Kidney (tissue), 14 donors: ENCODE results near the gene SOX6. TPM values are rescaled to one million over a fixed set of nuclear protein-coding genes. Genes with fewer than 3 reads are reported as not detected.

Experiments used
- DNase-seq, 5 donors: peaks; one replicate each; pipeline ENCODE4 v3.0.0-alpha.2; 2013 to 2020
- FAIRE-seq: peaks from 2 replicates; lab custom pipeline; 2012; peaks lifted over from hg19 to GRCh38; lab: Jason Lieb, UNC
- H3K27ac ChIP-seq, 2 donors: one replicate each; pipeline ENCODE4 v1.7.0; 2013; ENCODE audit warnings: low read depth in 2 of 2, low read length in 2 of 2, inconsistent platforms in 1 of 2
- H3K27me3 ChIP-seq: one replicate; pipeline ENCODE4 v1.7.1; 2013; ENCODE audit warnings: low read length, inconsistent platforms; ENCODE audit not compliant: control insufficient read depth, insufficient read depth
- H3K36me3 ChIP-seq, 3 donors: one replicate each; pipeline versions ENCODE4 v1.7.0 to v1.7.1; 2013; ENCODE audit warnings: low read length in 3 of 3, control low read depth in 1 of 3, inconsistent platforms in 1 of 3; ENCODE audit not compliant: insufficient read depth in 3 of 3, control insufficient read depth in 2 of 3
- H3K4me1 ChIP-seq, 3 donors: one replicate each; pipeline versions ENCODE4 v1.7.0 to v1.7.1; 2013; ENCODE audit warnings: low read length in 3 of 3, inconsistent platforms in 1 of 3, low read depth in 1 of 3; ENCODE audit not compliant: control insufficient read depth in 2 of 3, insufficient read depth in 2 of 3
- H3K4me3 ChIP-seq, 3 donors: one replicate each; pipeline versions ENCODE4 v1.7.0 to v1.8.1; 2013; ENCODE audit warnings: low read length in 3 of 3, control low read depth in 1 of 3, inconsistent platforms in 1 of 3
- H3K9ac ChIP-seq, 3 donors: one replicate each; pipeline versions ENCODE4 v1.7.0 to v1.7.1; 2013; ENCODE audit warnings: low read length in 3 of 3, control low read depth in 1 of 3, inconsistent platforms in 1 of 3
- H3K9me3 ChIP-seq, 3 donors: one replicate each; pipeline versions ENCODE4 v1.7.0 to v1.7.1; 2013; ENCODE audit warnings: low read length in 3 of 3, control low read depth in 1 of 3, inconsistent platforms in 1 of 3; ENCODE audit not compliant: control insufficient read depth in 2 of 3, insufficient read depth in 1 of 3
- intact Hi-C: fragments of 100-400 bp; cut with DNase I; formaldehyde crosslinking; loops from one replicate; pipeline ENCODE4 v1.11.1; 2022
- polyA plus RNA-seq: library from polyadenylated mRNA; stranded (reverse); fragments of 350-450 nt; fragmentation: Illumina TruSeq; extraction: RNeasy Lipid Tissue Mini Kit (QIAGEN cat#74804); gene quantifications from one replicate; pipeline ENCODE4 v1.2.3, GENCODE V29; 2014; ENCODE audit warnings: low read depth, low replicate concordance; ENCODE audit not compliant: insufficient read depth
- total RNA-seq: library from RNA; stranded (reverse); fragmentation: NEBNext Ultra II Directional; extraction: Animal tissue kit (Norgen Biotek cat#: 25700); gene quantifications from one replicate; pipeline ENCODE4 v1.2.1, GENCODE V29; 2021
- TF ChIP-seq, protein P1 (sequence below): IDR thresholded peaks from 3 replicates; pipeline ENCODE4 v1.5.1; 2012; ENCODE audit warnings: mild to moderate bottlenecking, moderate library complexity, borderline replicate concordance; ENCODE audit not compliant: insufficient read depth; ENCODE audit errors: extremely low read depth
- donor health status: control.
- donor health status: control.
- donor health status: control.
- donor health status: control.
- donor health status: control.
- donor health status: DM: yes; HTN: yes; CAD: no.
- donor health status: Normal renal cell carcinoma (clear cell type).

Gene SOX6
- total and polyA plus RNA-seq, 2 donors from 2014 or later = 5.0 to 47.3 TPM

- DNase-seq (peak in 4 of 5 donors; percentile 41 to 71 (median 54)), FAIRE-seq (no peak)
- peak overlapping the region; percentile 48 to 60 for H3K27ac ChIP-seq
- TF ChIP-seq, protein P1, sequence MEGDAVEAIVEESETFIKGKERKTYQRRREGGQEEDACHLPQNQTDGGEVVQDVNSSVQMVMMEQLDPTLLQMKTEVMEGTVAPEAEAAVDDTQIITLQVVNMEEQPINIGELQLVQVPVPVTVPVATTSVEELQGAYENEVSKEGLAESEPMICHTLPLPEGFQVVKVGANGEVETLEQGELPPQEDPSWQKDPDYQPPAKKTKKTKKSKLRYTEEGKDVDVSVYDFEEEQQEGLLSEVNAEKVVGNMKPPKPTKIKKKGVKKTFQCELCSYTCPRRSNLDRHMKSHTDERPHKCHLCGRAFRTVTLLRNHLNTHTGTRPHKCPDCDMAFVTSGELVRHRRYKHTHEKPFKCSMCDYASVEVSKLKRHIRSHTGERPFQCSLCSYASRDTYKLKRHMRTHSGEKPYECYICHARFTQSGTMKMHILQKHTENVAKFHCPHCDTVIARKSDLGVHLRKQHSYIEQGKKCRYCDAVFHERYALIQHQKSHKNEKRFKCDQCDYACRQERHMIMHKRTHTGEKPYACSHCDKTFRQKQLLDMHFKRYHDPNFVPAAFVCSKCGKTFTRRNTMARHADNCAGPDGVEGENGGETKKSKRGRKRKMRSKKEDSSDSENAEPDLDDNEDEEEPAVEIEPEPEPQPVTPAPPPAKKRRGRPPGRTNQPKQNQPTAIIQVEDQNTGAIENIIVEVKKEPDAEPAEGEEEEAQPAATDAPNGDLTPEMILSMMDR = no peak
- H3K36me3 ChIP-seq = no peaks in the 10 kb centered on the region
- no peaks in the 10 kb centered on the region for H3K9me3 ChIP-seq
- no peaks in the 10 kb centered on the region for H3K27me3 ChIP-seq
- H3K9ac ChIP-seq = peak overlapping the region in 1 of 3 donors; percentile 52
- H3K4me1 ChIP-seq = peaks cover 0 to 17% (median 6%) of the 10 kb centered on the region in 3 donors
- H3K4me3 ChIP-seq = peak overlapping the region in 2 of 3 donors; percentile 53 to 71
- intact Hi-C loops = no loop called here
These were observed 244.7 kb downstream of the SOX6 start for GRCh38 chr11:16111690-16112089.

- intact Hi-C loops = no loop called here
- FAIRE-seq = no peak
- Histone ChIP-seq H3K4me3 (peak overlapping the region in 2 of 3 donors; percentile 53 to 71), H3K9ac (peak overlapping the region in 1 of 3 donors; percentile 49), H3K9me3 (no peaks in the 10 kb centered on the region), H3K27me3 (no peaks in the 10 kb centered on the region), H3K27ac (peak overlapping the region in 1 of 2 donors; percentile 62), H3K4me1 (peaks cover 0 to 17% (median 6%) of the 10 kb centered on the region in 3 donors), H3K36me3 (no peaks in the 10 kb centered on the region)
- TF ChIP-seq, protein P1 = no peak
- no peak for DNase-seq
These were observed 245.5 kb downstream of the SOX6 start for GRCh38 chr11:16110886-16111285.

GRCh38 chr11:16099343-16099900 lies 256.9 kb downstream of the SOX6 start:
- FAIRE-seq (no peak), DNase-seq (no peak)
- Histone ChIP-seq H3K4me1 (no peaks in the 10 kb centered on the region), H3K9me3 (no peaks in the 10 kb centered on the region), H3K36me3 (no peaks in the 10 kb centered on the region), H3K9ac (no peak overlapping the region), H3K27ac (no peak overlapping the region), H3K27me3 (no peaks in the 10 kb centered on the region), H3K4me3 (no peak overlapping the region)
- intact Hi-C loops = no loop called here
- TF ChIP-seq, protein P1 = no peak
